BJ (cell line): Measurements from ENCODE around the gene CYREN. TPM values are rescaled to one million over a fixed set of nuclear protein-coding genes. Genes with fewer than 3 reads are reported as not detected.

Source experiments
- CTCF ChIA-PET: fragments of 350-600 bp; formaldehyde crosslinking; extraction: SDS; loops from one replicate; lab custom pipeline; 2021; ENCODE audit warnings: antibody characterized with exemption, inconsistent platforms; lab: Yijun Ruan, JAX
- POLR2A ChIA-PET: fragments of 300-600 bp; sonication (Branson Sonifier 250); formaldehyde crosslinking; extraction: SDS; loops from one replicate; lab custom pipeline; 2021; ENCODE audit warnings: antibody characterized with exemption; lab: Charles Lee
- DNase-seq: peaks from one replicate; pipeline ENCODE4 v3.0.0-alpha.2; 2011; ENCODE audit warnings: low read depth
- H3K27me3 ChIP-seq: 2 replicates; pipeline ENCODE4 v1.6.0; 2011; ENCODE audit warnings: low read length; ENCODE audit not compliant: control insufficient read depth, insufficient read depth
- H3K36me3 ChIP-seq: 2 replicates; pipeline ENCODE4 v1.5.1; 2011; ENCODE audit warnings: low read length; ENCODE audit not compliant: control insufficient read depth, insufficient read depth
- H3K4me3 ChIP-seq: 2 replicates; pipeline ENCODE4 v1.5.1; 2011; ENCODE audit warnings: low read depth, mild to moderate bottlenecking, control low read depth, low read length
- CTCF ChIP-seq: IDR thresholded peaks from 2 replicates; pipeline ENCODE4 v1.5.1; 2011; ENCODE audit warnings: low read depth, mild to moderate bottlenecking, control low read depth, inconsistent platforms, low read length, moderate library complexity; ENCODE audit not compliant: insufficient read depth
- polyA plus RNA-seq: library from polyadenylated mRNA; depleted of rRNA; stranded (reverse); fragments of >200 nt; gene quantifications from 2 replicates; pipeline ENCODE4 v1.2.3, GENCODE V29; 2011

CYREN gene
- polyA plus RNA-seq, 1 experiment: 39.4 TPM

GRCh38 chr7:135190703-135191102, 20.2 kb upstream of the CYREN start:
- no peak for TF ChIP-seq CTCF
- Histone ChIP-seq H3K27me3 (no peaks in the 10 kb centered on the region), H3K36me3 (peaks cover 19% of the 10 kb centered on the region), H3K4me3 (no peak overlapping the region)
- DNase-seq: no peak
- CTCF ChIA-PET: interaction anchor here (1.1 kb wide), 1 partner anchor 14 kb away, joined by 3 read pairs; no protein-coding TSS in a partner anchor
- POLR2A ChIA-PET: no interaction called here

GRCh38 chr7:135189961-135190360, 19.5 kb upstream of the CYREN start:
- no peak for DNase-seq

GRCh38 chr7:135189221-135189662, 18.7 kb upstream of the CYREN start:
- TF ChIP-seq CTCF: no peak
- H3K4me3 ChIP-seq: no peak overlapping the region
- CTCF ChIA-PET: interaction anchor here (0.9 kb wide), 1 partner anchor 15 kb away, joined by 3 read pairs; no protein-coding TSS in a partner anchor
- peaks cover 24% of the 10 kb centered on the region for H3K36me3 ChIP-seq
- H3K27me3 ChIP-seq: no peaks in the 10 kb centered on the region
- no peak for DNase-seq
- POLR2A ChIA-PET: no interaction called here

More at GRCh38 chr7:135189961-135190360, 19.5 kb upstream of the CYREN start:
- no peak for TF ChIP-seq CTCF
- Histone ChIP-seq H3K4me3 (no peak overlapping the region), H3K36me3 (peaks cover 22% of the 10 kb centered on the region), H3K27me3 (no peaks in the 10 kb centered on the region)
- ChIA-PET POLR2A (no interaction called here), CTCF (interaction anchor here (0.6 to 1.1 kb wide), 3 partner anchors 12 to 378 kb away, joined by 3 read pairs; no protein-coding TSS in a partner anchor)

- CTCF ChIA-PET: interaction anchor here (0.6 to 0.9 kb wide), 2 partner anchors 16 to 26 kb away, joined by 3 read pairs; no protein-coding TSS in a partner anchor
- DNase-seq: no peak
- POLR2A ChIA-PET: no interaction called here
- no peaks in the 10 kb centered on the region for H3K27me3 ChIP-seq
- peaks cover 27% of the 10 kb centered on the region for H3K36me3 ChIP-seq
- TF ChIP-seq CTCF: no peak
- no peak overlapping the region for H3K4me3 ChIP-seq
These were observed 17.9 kb upstream of the CYREN start for GRCh38 chr7:135188298-135188984.

- no peak for DNase-seq
- CTCF ChIA-PET: interaction anchor here (1.5 kb wide), 1 partner anchor 12 kb away, joined by 3 read pairs; no protein-coding TSS in a partner anchor
- no peaks in the 10 kb centered on the region for H3K27me3 ChIP-seq
- POLR2A ChIA-PET: no interaction called here
- no peak overlapping the region for H3K4me3 ChIP-seq
- peaks cover 31% of the 10 kb centered on the region for H3K36me3 ChIP-seq
- TF ChIP-seq CTCF: no peak
These were observed 16.3 kb upstream of the CYREN start for GRCh38 chr7:135186841-135187253.
